ENCODE results near the gene PPFIA4. TPM values are rescaled to one million over a fixed set of nuclear protein-coding genes. Genes with fewer than 3 reads are reported as not detected.
"Not testable (repeated sequence)": the region's sequence is repeated elsewhere in the genome, so short reads cannot be mapped to it uniquely, and the experiment has no call there.

Gene PPFIA4
- total and polyA plus RNA-seq, 9 of the 15 experiments (the other 6 are each of a cell fraction or from before 2014, with no cell fraction given): 0.07 to 12.0 (median 0.70) TPM

- FAIRE-seq: peak; percentile 86
- not testable (repeated sequence) for H3K9ac ChIP-seq (ENCODE audit: insufficient read depth in 1 of 2, low read depth in 2 of 2, low read length in 2 of 2)
Observed at GRCh38 chr1:203022855-203023254, 3.4 kb upstream of the PPFIA4 start.

GRCh38 chr1:203025686-203026030 lies 633 bp upstream of the PPFIA4 start:
- H3K4me1 ChIP-seq (replicated peaks in 1 of 2; ENCODE audit: control insufficient read depth in 2 of 2, insufficient read depth in 2 of 2, low read length in 2 of 2): peaks cover 11 to 27% of the 10 kb centered on the region in 2 experiments; a peak in 4 of 5 replicates
- H3K27me3 ChIP-seq (ENCODE audit: control insufficient read depth in 2 of 2, insufficient read depth in 2 of 2, low read length in 2 of 2): no peaks in the 10 kb centered on the region
- H3K4me3 ChIP-seq: no peak overlapping the region
- H2AFZ ChIP-seq (ENCODE audit: low read depth, low read length): peak overlapping the region; percentile 99
- peak overlapping the region; percentile 59; the same call in 1 of the 2 replicates for H3K4me2 ChIP-seq (ENCODE audit: insufficient read depth, low read length)
- DNase-seq (ENCODE audit: extremely low read depth in 1 of 4, low spot score in 3 of 4): no peak
- H3K79me2 ChIP-seq (ENCODE audit: control insufficient read depth, insufficient read depth, low read length): no peaks in the 10 kb centered on the region
- intact Hi-C loops (cut with micrococcal nuclease): no loop called here
- H3K36me3 ChIP-seq (ENCODE audit: control insufficient read depth, insufficient read depth, low read length): peaks cover 48% of the 10 kb centered on the region
- in situ Hi-C loops (cut with MboI): no loop called here
- no peaks in the 10 kb centered on the region for H4K20me1 ChIP-seq (replicated peaks; ENCODE audit: control insufficient read depth, insufficient read depth, low read length)
- no TSS peak for BruUV-seq (replicated peaks)
- peak overlapping the region; percentile 72 for H3K27ac ChIP-seq (ENCODE audit: extremely low read depth, low read depth, low read length)
- ChIA-PET POLR2A (interaction anchor here (0.5 to 4.5 kb wide), 13 partner anchors 8 to 789 kb away, joined by 3 to 22 read pairs (median 4); partner anchors contain the start of gene TMEM183A), CTCF (ENCODE audit: low intra/inter-chr PET ratio) (no interaction called here)
- peak overlapping the region in 1 of 2 experiments; percentile 36; a peak in 2 of 4 replicates for H3K9ac ChIP-seq (ENCODE audit: insufficient read depth in 1 of 2, low read depth in 2 of 2, low read length in 2 of 2)
- H3K9me3 ChIP-seq (replicated peaks; ENCODE audit: control insufficient read depth, insufficient read depth, low read depth, low read length): no peaks in the 10 kb centered on the region
- TF ChIP-seq FOSL1 (tag; conservative IDR thresholded peaks at IDR 0.05) (0 out of 2 replicates have a peak, but pooled peaks have one; percentile 52), ZNF277 (CRISPR knock-in tag; IDR thresholded peaks at IDR 0.05; ENCODE audit: borderline replicate concordance) (no peak), HMGXB4 (CRISPR knock-in tag; IDR thresholded peaks at IDR 0.05) (no peak), PTTG1 (tag; IDR thresholded peaks at IDR 0.05; ENCODE audit: low read depth) (peak; percentile 8; the same call in 1 of the 2 replicates), POLR2A (conservative IDR thresholded peaks at IDR 0.05) (peak; percentile 39; the same call in 1 of the 2 replicates)
- H3K9me1 ChIP-seq (ENCODE audit: control insufficient read depth, insufficient read depth, low read length): no peaks in the 10 kb centered on the region
- no peak for FAIRE-seq
- no peak for ATAC-seq

More at GRCh38 chr1:203022855-203023254, 3.4 kb upstream of the PPFIA4 start:
- H3K27me3 ChIP-seq (ENCODE audit: control insufficient read depth in 2 of 2, insufficient read depth in 2 of 2, low read length in 2 of 2); H2AFZ ChIP-seq (ENCODE audit: low read depth, low read length); H3K9me3 ChIP-seq (replicated peaks; ENCODE audit: control insufficient read depth, insufficient read depth, low read depth, low read length); intact Hi-C loops (cut with micrococcal nuclease); DNase-seq (ENCODE audit: extremely low read depth in 1 of 4, low spot score in 3 of 4); H3K4me2 ChIP-seq (ENCODE audit: insufficient read depth, low read length); CTCF ChIA-PET (ENCODE audit: low intra/inter-chr PET ratio); H4K20me1 ChIP-seq (replicated peaks; ENCODE audit: control insufficient read depth, insufficient read depth, low read length); H3K9me1 ChIP-seq (ENCODE audit: control insufficient read depth, insufficient read depth, low read length); H3K4me3 ChIP-seq; BruUV-seq (replicated peaks); H3K27ac ChIP-seq (ENCODE audit: extremely low read depth, low read depth, low read length); in situ Hi-C loops (cut with MboI); H3K79me2 ChIP-seq (ENCODE audit: control insufficient read depth, insufficient read depth, low read length): not testable (repeated sequence)
- H3K4me1 ChIP-seq (replicated peaks in 1 of 2; ENCODE audit: control insufficient read depth in 2 of 2, insufficient read depth in 2 of 2, low read length in 2 of 2): peaks cover 11 to 15% of the 10 kb centered on the region in 2 experiments; a peak in 4 of 5 replicates
- POLR2A ChIA-PET: interaction anchor here (1.4 to 3.2 kb wide), 4 partner anchors 10 to 16 kb away, joined by 5 to 14 read pairs (median 10); partner anchors contain the start of gene TMEM183A
- peaks cover 75% of the 10 kb centered on the region for H3K36me3 ChIP-seq (ENCODE audit: control insufficient read depth, insufficient read depth, low read length)
- WGBS (ENCODE audit: insufficient coverage, low coverage, missing lambda C conversion rate): 72% methylated on average over 3 of the region's 10 CpGs
- peak; percentile 64 for ATAC-seq
